ENCODE data around the gene FITM1.

The FITM1 gene

DNA sequence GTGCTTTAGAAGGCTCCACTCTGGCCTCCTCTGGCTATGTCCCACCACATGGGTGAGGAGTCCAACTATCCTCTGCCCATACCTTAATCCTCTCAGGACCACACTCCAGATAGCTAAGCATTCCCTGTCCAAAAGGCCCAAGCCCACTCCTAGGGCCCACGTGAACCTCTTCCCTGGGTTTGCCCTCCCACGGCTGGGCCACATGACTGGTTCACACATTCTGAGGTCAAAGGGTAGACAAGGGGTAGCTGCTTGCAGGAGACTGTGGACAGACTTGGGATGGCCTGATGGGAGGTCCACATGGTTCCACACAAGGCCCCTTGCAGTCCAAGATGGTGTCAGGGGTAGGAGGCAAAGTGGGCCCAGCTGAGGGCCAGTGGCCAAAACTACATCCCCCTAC, 42.4 kb upstream of the FITM1 start:
- H3F3A ChIP-seq (ENCODE audit: insufficient read depth, low read length), result no peaks in the 10 kb centered on the region
- no peaks in the 10 kb centered on the region for H3K9me2 ChIP-seq (replicated peaks; ENCODE audit: insufficient read depth, low read length)
- no peaks in the 10 kb centered on the region for H4K20me1 ChIP-seq (ENCODE audit: insufficient read depth, low read length)
- TF ChIP-seq EZH2phosphoT487 (IDR thresholded peaks at IDR 0.05; ENCODE audit: low read length) (no peak), CTCF (IDR thresholded peaks at IDR 0.05; ENCODE audit: low read length) (no peak), EZH2 (optimal IDR thresholded peaks at IDR 0.05; ENCODE audit: low read depth, low read length) (no peak)
- no peak overlapping the region for H3K4me3 ChIP-seq (ENCODE audit: low read length)
- H2AFZ ChIP-seq (ENCODE audit: low read length), result no peak overlapping the region
- no peak for DNase-seq
- no peaks in the 10 kb centered on the region for H3K36me3 ChIP-seq (replicated peaks; ENCODE audit: insufficient read depth, low read length)
- no peak overlapping the region for H3K4me2 ChIP-seq (ENCODE audit: low read depth, low read length)
- H3K27me3 ChIP-seq (replicated peaks; ENCODE audit: insufficient read depth, low read length), result no peaks in the 10 kb centered on the region
- no peak overlapping the region for H3K27ac ChIP-seq (ENCODE audit: low read length)
- no peak overlapping the region for H3K9ac ChIP-seq (ENCODE audit: low read length)
- no peaks in the 10 kb centered on the region for H3K79me2 ChIP-seq (ENCODE audit: low read length)
- no peaks in the 10 kb centered on the region for H3K9me3 ChIP-seq (replicated peaks; ENCODE audit: insufficient read depth, low read length)
- H3K4me1 ChIP-seq (ENCODE audit: low read length), result no peaks in the 10 kb centered on the region

GRCh38 chr14:24089890-24090289, 40.6 kb upstream of the FITM1 start:
- peaks cover 2% of the 10 kb centered on the region; the same call in 1 of the 2 replicates for H3K79me2 ChIP-seq (ENCODE audit: low read length)
- no peak for TF ChIP-seq CTCF (IDR thresholded peaks at IDR 0.05; ENCODE audit: low read length)
- TF ChIP-seq EZH2 (optimal IDR thresholded peaks at IDR 0.05; ENCODE audit: low read depth, low read length), result no peak
- no peak for TF ChIP-seq EZH2phosphoT487 (IDR thresholded peaks at IDR 0.05; ENCODE audit: low read length)
- no peak overlapping the region for H2AFZ ChIP-seq (ENCODE audit: low read length)
- H3K4me1 ChIP-seq (ENCODE audit: low read length), result no peaks in the 10 kb centered on the region
- H3K36me3 ChIP-seq (replicated peaks; ENCODE audit: insufficient read depth, low read length), result no peaks in the 10 kb centered on the region
- H3K9me2 ChIP-seq (replicated peaks; ENCODE audit: insufficient read depth, low read length), result no peaks in the 10 kb centered on the region
- H3K27ac ChIP-seq (ENCODE audit: low read length), result no peak overlapping the region
- H4K20me1 ChIP-seq (ENCODE audit: insufficient read depth, low read length), result no peaks in the 10 kb centered on the region
- H3K4me2 ChIP-seq (ENCODE audit: low read depth, low read length), result no peak overlapping the region
- DNase-seq, result no peak
- H3K4me3 ChIP-seq (ENCODE audit: low read length), result no peak overlapping the region
- no peaks in the 10 kb centered on the region for H3F3A ChIP-seq (ENCODE audit: insufficient read depth, low read length)
- H3K27me3 ChIP-seq (replicated peaks; ENCODE audit: insufficient read depth, low read length), result no peaks in the 10 kb centered on the region
- no peak overlapping the region for H3K9ac ChIP-seq (ENCODE audit: low read length)
- no peaks in the 10 kb centered on the region for H3K9me3 ChIP-seq (replicated peaks; ENCODE audit: insufficient read depth, low read length)

GRCh38 chr14:24092110-24092504, 38.4 kb upstream of the FITM1 start:
- H3K4me1 ChIP-seq (ENCODE audit: low read length), result no peaks in the 10 kb centered on the region
- H3K27me3 ChIP-seq (replicated peaks; ENCODE audit: insufficient read depth, low read length), result no peaks in the 10 kb centered on the region
- H3K36me3 ChIP-seq (replicated peaks; ENCODE audit: insufficient read depth, low read length), result no peaks in the 10 kb centered on the region
- H3K9me2 ChIP-seq (replicated peaks; ENCODE audit: insufficient read depth, low read length), result no peaks in the 10 kb centered on the region
- peaks cover 5% of the 10 kb centered on the region; the same call in 1 of the 2 replicates for H3K79me2 ChIP-seq (ENCODE audit: low read length)
- H3K9me3 ChIP-seq (replicated peaks; ENCODE audit: insufficient read depth, low read length), result no peaks in the 10 kb centered on the region
- no peak overlapping the region for H3K9ac ChIP-seq (ENCODE audit: low read length)
- no peak overlapping the region for H2AFZ ChIP-seq (ENCODE audit: low read length)
- no peaks in the 10 kb centered on the region for H3F3A ChIP-seq (ENCODE audit: insufficient read depth, low read length)
- no peak overlapping the region for H3K4me2 ChIP-seq (ENCODE audit: low read depth, low read length)
- H3K27ac ChIP-seq (ENCODE audit: low read length), result no peak overlapping the region
- H4K20me1 ChIP-seq (ENCODE audit: insufficient read depth, low read length), result no peaks in the 10 kb centered on the region
- TF ChIP-seq EZH2phosphoT487 (IDR thresholded peaks at IDR 0.05; ENCODE audit: low read length) (no peak), EZH2 (optimal IDR thresholded peaks at IDR 0.05; ENCODE audit: low read depth, low read length) (no peak), CTCF (IDR thresholded peaks at IDR 0.05; ENCODE audit: low read length) (no peak)
- no peak overlapping the region for H3K4me3 ChIP-seq (ENCODE audit: low read length)
- no peak for DNase-seq
